HG03520 (cell line): ENCODE results near the gene CST8.
A peak's percentile ranks its signal among the peaks of the same experiment; 100 is the strongest.
"Not testable (repeated sequence)": the region's sequence is repeated elsewhere in the genome, so short reads cannot be mapped to it uniquely, and the experiment has no call there.

ENCODE experiments used
- ATAC-seq: cut with Tn5 transposase; IDR thresholded peaks from one replicate; pipeline ENCODE4 v1.9.1; 2021; ENCODE audit warnings: mild to moderate bottlenecking, moderate library complexity; ENCODE audit not compliant: unreplicated experiment

The CST8 gene

GRCh38 chr20:23490817-23491216 is at the start of gene CST8:
CST8 (plus strand) TSS chr20:23491117; CDS start chr20:23491668, 551 bp downstream.
- no peak for ATAC-seq

GRCh38 chr20:23441850-23442313 is 49.0 kb upstream of the CST8 start:
- ATAC-seq, result peak; percentile 72

- ATAC-seq, result no peak
These were observed 48.5 kb upstream of the CST8 start for GRCh38 chr20:23442436-23442835.

- ATAC-seq, result no peak
These were observed 46.1 kb upstream of the CST8 start for GRCh38 chr20:23444859-23445258.

- no peak for ATAC-seq
These were observed 45.2 kb upstream of the CST8 start for GRCh38 chr20:23445596-23446217.

GRCh38 chr20:23446505-23446904 is 44.4 kb upstream of the CST8 start:
- no peak for ATAC-seq

GRCh38 chr20:23448167-23448566 is 42.8 kb upstream of the CST8 start:
- no peak for ATAC-seq

- ATAC-seq, result no peak
These were observed 41.5 kb upstream of the CST8 start for GRCh38 chr20:23449421-23449820.

GRCh38 chr20:23450877-23451276 is 40.0 kb upstream of the CST8 start:
- ATAC-seq, result no peak

GRCh38 chr20:23451956-23452487 is 38.9 kb upstream of the CST8 start:
- no peak for ATAC-seq

- no peak for ATAC-seq
These were observed 38.1 kb upstream of the CST8 start, which contains the start of gene CST11 for GRCh38 chr20:23452776-23453175. CST11 (minus strand) TSS chr20:23452876; CDS start chr20:23452811, 65 bp downstream.

- no peak for ATAC-seq
These were observed 37.1 kb upstream of the CST8 start for GRCh38 chr20:23453549-23454543.

- ATAC-seq, result no peak
These were observed 36.1 kb upstream of the CST8 start for GRCh38 chr20:23454816-23455215.

- no peak for ATAC-seq
These were observed 35.3 kb upstream of the CST8 start for GRCh38 chr20:23455639-23456038.

- ATAC-seq, result no peak
These were observed 34.5 kb upstream of the CST8 start for GRCh38 chr20:23456409-23456808.

GRCh38 chr20:23456873-23457272 is 34.0 kb upstream of the CST8 start:
- no peak for ATAC-seq

GRCh38 chr20:23459461-23460150 is 31.3 kb upstream of the CST8 start:
- ATAC-seq, result no peak

- ATAC-seq, result no peak
These were observed 29.7 kb upstream of the CST8 start for GRCh38 chr20:23461180-23461579.

GRCh38 chr20:23466961-23467360 is 24.0 kb upstream of the CST8 start:
- ATAC-seq, result not testable (repeated sequence)

- ATAC-seq, result not testable (repeated sequence)
These were observed 18.6 kb upstream of the CST8 start for GRCh38 chr20:23472306-23472705.

GRCh38 chr20:23473293-23473692 is 17.6 kb upstream of the CST8 start:
- not testable (repeated sequence) for ATAC-seq
